Glutamatergic neuron (in vitro differentiated cells): ENCODE measurements around the gene ZNF185. TPM values are rescaled to one million over a fixed set of nuclear protein-coding genes. Genes with fewer than 3 reads are reported as not detected.
A peak's percentile ranks its signal among the peaks of the same experiment; 100 is the strongest.

Source experiments
- DNase-seq: peaks from one replicate; pipeline ENCODE4 v3.0.0; 2022
- H3K27ac Mint-ChIP-seq: one replicate; pipeline ENCODE4 v1.8.0; 2020; ENCODE audit warnings: mild to moderate bottlenecking, mixed read lengths, inconsistent platforms; ENCODE audit not compliant: unreplicated experiment
- H3K27me3 Mint-ChIP-seq: one replicate; pipeline ENCODE4 v1.8.0; 2020; ENCODE audit warnings: mild to moderate bottlenecking, moderate library complexity, mixed read lengths, inconsistent platforms; ENCODE audit not compliant: unreplicated experiment
- H3K36me3 Mint-ChIP-seq: one replicate; pipeline ENCODE4 v1.8.0; 2020; ENCODE audit warnings: mild to moderate bottlenecking, mixed read lengths, inconsistent platforms; ENCODE audit not compliant: unreplicated experiment
- H3K4me1 Mint-ChIP-seq: one replicate; pipeline ENCODE4 v1.8.0; 2020; ENCODE audit warnings: mild to moderate bottlenecking, low read depth, mixed read lengths, inconsistent platforms; ENCODE audit not compliant: unreplicated experiment
- H3K4me3 Mint-ChIP-seq: one replicate; pipeline ENCODE4 v1.8.0; 2020; ENCODE audit warnings: mild to moderate bottlenecking, mixed read lengths, inconsistent platforms; ENCODE audit not compliant: unreplicated experiment
- H3K9me3 Mint-ChIP-seq: one replicate; pipeline ENCODE4 v1.8.0; 2020; ENCODE audit warnings: mild to moderate bottlenecking, moderate library complexity, mixed read lengths, inconsistent platforms; ENCODE audit not compliant: unreplicated experiment
- total RNA-seq: library from RNA; stranded (reverse); fragmentation: NEBNext Ultra II Directional; extraction: Animal tissue kit (Norgen Biotek cat#: 25700); gene quantifications from one replicate; pipeline ENCODE4 v1.2.1, GENCODE V29; 2021; ENCODE audit not compliant: unreplicated experiment
- TF ChIP-seq, protein P1 (sequence below): fragments of 200-600 bp; sonication (generic); IDR thresholded peaks from one replicate; pipeline ENCODE4 v1.5.0; 2021; ENCODE audit not compliant: partially characterized antibody, unreplicated experiment

ZNF185 gene
- total RNA-seq, 1 donor from 2014 or later = 1.1 TPM

DNA sequence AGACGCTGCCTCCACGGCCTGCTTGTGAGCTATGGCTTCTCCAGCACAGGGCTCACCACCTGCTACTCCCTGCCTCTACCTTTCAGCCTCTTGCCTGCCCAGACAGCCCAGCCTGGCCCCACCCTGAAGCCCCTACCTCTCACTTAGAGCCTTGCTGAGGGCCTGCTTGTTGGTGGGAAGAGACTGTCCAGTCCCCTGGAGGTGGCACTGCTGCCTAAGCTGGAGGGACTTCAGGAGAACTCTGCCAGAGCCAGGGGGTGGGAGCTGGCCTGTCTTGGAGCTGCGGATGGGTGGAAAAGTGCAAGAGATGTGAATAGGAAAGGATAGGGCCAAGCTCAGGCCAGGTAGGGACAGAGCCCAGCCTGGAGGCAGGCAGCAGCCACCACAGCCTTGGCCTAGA, 2.7 kb upstream of the ZNF185 start:
- Mint-ChIP-seq H3K4me3 (no peak overlapping the region), H3K36me3 (peaks cover 11% of the 10 kb centered on the region), H3K9me3 (peaks cover 1% of the 10 kb centered on the region), H3K4me1 (peaks cover 2% of the 10 kb centered on the region), H3K27me3 (peaks cover 8% of the 10 kb centered on the region), H3K27ac (no peak overlapping the region)
- no peak for DNase-seq
- TF ChIP-seq, protein P1, sequence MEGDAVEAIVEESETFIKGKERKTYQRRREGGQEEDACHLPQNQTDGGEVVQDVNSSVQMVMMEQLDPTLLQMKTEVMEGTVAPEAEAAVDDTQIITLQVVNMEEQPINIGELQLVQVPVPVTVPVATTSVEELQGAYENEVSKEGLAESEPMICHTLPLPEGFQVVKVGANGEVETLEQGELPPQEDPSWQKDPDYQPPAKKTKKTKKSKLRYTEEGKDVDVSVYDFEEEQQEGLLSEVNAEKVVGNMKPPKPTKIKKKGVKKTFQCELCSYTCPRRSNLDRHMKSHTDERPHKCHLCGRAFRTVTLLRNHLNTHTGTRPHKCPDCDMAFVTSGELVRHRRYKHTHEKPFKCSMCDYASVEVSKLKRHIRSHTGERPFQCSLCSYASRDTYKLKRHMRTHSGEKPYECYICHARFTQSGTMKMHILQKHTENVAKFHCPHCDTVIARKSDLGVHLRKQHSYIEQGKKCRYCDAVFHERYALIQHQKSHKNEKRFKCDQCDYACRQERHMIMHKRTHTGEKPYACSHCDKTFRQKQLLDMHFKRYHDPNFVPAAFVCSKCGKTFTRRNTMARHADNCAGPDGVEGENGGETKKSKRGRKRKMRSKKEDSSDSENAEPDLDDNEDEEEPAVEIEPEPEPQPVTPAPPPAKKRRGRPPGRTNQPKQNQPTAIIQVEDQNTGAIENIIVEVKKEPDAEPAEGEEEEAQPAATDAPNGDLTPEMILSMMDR = no peak

GRCh38 chrX:152895724-152896420, 2.0 kb upstream of the ZNF185 start:
- Mint-ChIP-seq H3K4me3 (no peak overlapping the region), H3K27ac (no peak overlapping the region), H3K27me3 (peaks cover 8% of the 10 kb centered on the region), H3K9me3 (peaks cover 1% of the 10 kb centered on the region), H3K4me1 (peaks cover 4% of the 10 kb centered on the region), H3K36me3 (peaks cover 8% of the 10 kb centered on the region)
- DNase-seq = no peak
- TF ChIP-seq, protein P1 = no peak

GRCh38 chrX:152896450-152896849, 1.4 kb upstream of the ZNF185 start:
- H3K9me3 Mint-ChIP-seq = peaks cover 2% of the 10 kb centered on the region
- peak overlapping the region; percentile 64 for H3K27ac Mint-ChIP-seq
- H3K4me1 Mint-ChIP-seq = peaks cover 4% of the 10 kb centered on the region
- TF ChIP-seq, protein P1 = no peak
- H3K4me3 Mint-ChIP-seq = no peak overlapping the region
- peaks cover 6% of the 10 kb centered on the region for H3K36me3 Mint-ChIP-seq
- no peak for DNase-seq
- peaks cover 7% of the 10 kb centered on the region for H3K27me3 Mint-ChIP-seq

GRCh38 chrX:152898442-152898841, 575 bp downstream of the ZNF185 start:
- no peak for DNase-seq
- Mint-ChIP-seq H3K36me3 (peaks cover 6% of the 10 kb centered on the region), H3K27me3 (peaks cover 8% of the 10 kb centered on the region), H3K4me1 (peaks cover 5% of the 10 kb centered on the region), H3K9me3 (peaks cover 3% of the 10 kb centered on the region), H3K4me3 (no peak overlapping the region), H3K27ac (no peak overlapping the region)
- TF ChIP-seq, protein P1 = no peak

DNA sequence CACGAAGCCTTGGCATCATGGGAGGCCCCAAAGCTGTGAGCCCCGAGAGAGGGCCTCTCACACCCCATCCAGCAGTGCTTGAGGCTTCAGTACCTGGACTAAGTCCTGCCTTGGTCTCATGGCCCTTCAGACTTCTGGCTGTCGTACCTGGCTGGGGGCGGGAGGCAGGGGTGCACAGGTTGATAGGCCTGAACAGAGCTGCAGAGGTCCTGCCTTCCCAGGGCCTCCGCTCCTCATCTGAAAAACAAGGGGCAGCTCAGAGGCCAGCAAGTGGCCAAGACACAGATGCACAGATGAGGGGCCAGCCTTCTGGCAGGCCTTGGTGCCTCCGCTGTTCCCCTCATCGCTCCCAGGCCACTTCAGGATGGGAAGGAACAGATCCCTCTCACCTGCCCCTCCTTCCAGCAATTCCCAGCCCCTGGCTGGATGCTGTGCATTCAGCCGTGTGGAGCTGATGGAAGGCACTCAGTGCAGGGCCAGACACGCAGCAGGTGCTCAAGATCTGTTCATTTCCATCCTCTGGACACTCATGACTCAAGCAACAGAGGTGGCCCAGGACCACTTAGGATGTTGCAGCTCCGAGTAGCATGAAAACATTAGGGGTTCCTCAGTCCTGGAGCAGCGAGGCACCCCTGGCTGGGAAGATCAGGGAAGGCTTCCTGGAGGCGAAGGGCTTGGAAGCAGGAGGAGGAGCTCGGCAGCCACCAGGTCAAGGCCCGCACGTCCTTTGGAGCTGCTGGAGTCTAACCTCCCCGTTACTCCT, 1.4 kb downstream of the ZNF185 start:
- Mint-ChIP-seq H3K4me1 (peaks cover 6% of the 10 kb centered on the region), H3K36me3 (peaks cover 6% of the 10 kb centered on the region), H3K4me3 (no peak overlapping the region), H3K27me3 (peaks cover 8% of the 10 kb centered on the region), H3K9me3 (peaks cover 3% of the 10 kb centered on the region), H3K27ac (no peak overlapping the region)
- DNase-seq = no peak
- TF ChIP-seq, protein P1 = no peak
